Activated T-cell treated with anti-CD3 and anti-CD28 coated beads, Interleukin-2, amount 50 U/mL, for 4 hours (primary cell): Measurements from ENCODE around the gene SEC31B. TPM values are rescaled to one million over a fixed set of nuclear protein-coding genes. Genes with fewer than 3 reads are reported as not detected.
A peak's percentile ranks its signal among the peaks of the same experiment; 100 is the strongest.

Experiments used
- ATAC-seq, 2 donors: fragments of 200-7000 bp; cut with Tn5 transposase; one replicate each; pipeline ENCODE4 v1.10.0; 2021
- DNase-seq: peaks from one replicate; pipeline ENCODE4 v3.0.0-alpha.2; 2020
- H3K27me3 Mint-ChIP-seq: one replicate; pipeline ENCODE4 v1.8.0; 2021; ENCODE audit warnings: low read depth, mixed read lengths
- H3K36me3 Mint-ChIP-seq: one replicate; pipeline ENCODE4 v1.8.0; 2022; ENCODE audit warnings: mixed read lengths; ENCODE audit not compliant: insufficient read depth
- H3K4me1 Mint-ChIP-seq: one replicate; pipeline ENCODE4 v1.8.0; 2021; ENCODE audit warnings: low read depth, mixed read lengths
- H3K4me3 Mint-ChIP-seq: one replicate; pipeline ENCODE4 v1.8.0; 2021; ENCODE audit warnings: mild to moderate bottlenecking, moderate library complexity, mixed read lengths
- H3K9me3 Mint-ChIP-seq: one replicate; pipeline ENCODE4 v1.8.0; 2021; ENCODE audit warnings: mixed read lengths
- total RNA-seq, 3 donors: library from RNA; stranded (reverse); gene quantifications; one replicate each; pipeline ENCODE4 v1.2.1, GENCODE V29; 2021

Gene SEC31B, protein sequence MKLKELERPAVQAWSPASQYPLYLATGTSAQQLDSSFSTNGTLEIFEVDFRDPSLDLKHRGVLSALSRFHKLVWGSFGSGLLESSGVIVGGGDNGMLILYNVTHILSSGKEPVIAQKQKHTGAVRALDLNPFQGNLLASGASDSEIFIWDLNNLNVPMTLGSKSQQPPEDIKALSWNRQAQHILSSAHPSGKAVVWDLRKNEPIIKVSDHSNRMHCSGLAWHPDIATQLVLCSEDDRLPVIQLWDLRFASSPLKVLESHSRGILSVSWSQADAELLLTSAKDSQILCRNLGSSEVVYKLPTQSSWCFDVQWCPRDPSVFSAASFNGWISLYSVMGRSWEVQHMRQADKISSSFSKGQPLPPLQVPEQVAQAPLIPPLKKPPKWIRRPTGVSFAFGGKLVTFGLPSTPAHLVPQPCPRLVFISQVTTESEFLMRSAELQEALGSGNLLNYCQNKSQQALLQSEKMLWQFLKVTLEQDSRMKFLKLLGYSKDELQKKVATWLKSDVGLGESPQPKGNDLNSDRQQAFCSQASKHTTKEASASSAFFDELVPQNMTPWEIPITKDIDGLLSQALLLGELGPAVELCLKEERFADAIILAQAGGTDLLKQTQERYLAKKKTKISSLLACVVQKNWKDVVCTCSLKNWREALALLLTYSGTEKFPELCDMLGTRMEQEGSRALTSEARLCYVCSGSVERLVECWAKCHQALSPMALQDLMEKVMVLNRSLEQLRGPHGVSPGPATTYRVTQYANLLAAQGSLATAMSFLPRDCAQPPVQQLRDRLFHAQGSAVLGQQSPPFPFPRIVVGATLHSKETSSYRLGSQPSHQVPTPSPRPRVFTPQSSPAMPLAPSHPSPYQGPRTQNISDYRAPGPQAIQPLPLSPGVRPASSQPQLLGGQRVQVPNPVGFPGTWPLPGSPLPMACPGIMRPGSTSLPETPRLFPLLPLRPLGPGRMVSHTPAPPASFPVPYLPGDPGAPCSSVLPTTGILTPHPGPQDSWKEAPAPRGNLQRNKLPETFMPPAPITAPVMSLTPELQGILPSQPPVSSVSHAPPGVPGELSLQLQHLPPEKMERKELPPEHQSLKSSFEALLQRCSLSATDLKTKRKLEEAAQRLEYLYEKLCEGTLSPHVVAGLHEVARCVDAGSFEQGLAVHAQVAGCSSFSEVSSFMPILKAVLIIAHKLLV
- total RNA-seq, result 1 to 10 TPM; 6.2 to 7.6 (median 6.9) TPM

DNA sequence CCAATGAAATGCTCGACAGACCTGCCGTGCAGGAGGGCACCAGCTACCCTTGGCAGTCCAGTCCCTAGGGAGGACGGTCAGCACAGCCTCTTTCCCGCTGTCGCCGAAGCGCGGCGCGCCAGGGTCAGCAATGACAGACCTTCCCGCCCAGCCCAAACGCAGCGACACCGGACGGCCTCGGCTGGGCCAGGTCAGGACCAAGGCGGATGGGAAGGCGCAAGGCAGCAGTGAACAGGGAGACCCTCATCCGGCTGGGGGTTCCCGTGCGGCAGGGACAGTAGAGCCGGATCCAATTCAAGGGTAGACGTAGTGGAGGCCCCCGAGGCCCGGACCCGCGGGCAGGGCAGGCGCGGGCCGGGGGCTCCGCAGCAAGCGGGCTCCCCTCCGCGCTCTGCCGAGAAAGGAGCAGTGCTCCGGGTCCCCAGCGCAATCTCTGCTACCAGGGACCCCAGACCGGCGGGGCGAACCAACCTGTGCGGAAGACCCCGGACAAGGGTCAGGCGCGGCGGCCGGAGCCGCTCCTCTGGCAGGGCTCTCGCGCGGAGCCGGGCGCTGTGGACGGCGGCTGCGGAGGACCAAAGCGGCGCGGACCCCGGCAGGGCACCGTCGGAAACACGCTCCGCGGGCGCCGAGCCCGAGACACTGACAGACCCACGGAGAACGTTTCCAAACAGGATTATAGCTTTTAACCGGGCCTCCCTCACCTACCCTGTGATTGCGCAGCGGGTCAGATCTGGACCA is at the start of gene SEC31B:
SEC31B (minus strand) TSS at position 551 of the 741 bp plus-strand sequence. CDS start 2,909 bp downstream, outside the sequence.
- Mint-ChIP-seq H3K9me3 (no peaks in the 10 kb centered on the region), H3K27me3 (no peaks in the 10 kb centered on the region), H3K36me3 (peaks cover 14% of the 10 kb centered on the region), H3K4me3 (no peak within 1 kb of the TSS), H3K4me1 (peaks cover 10% of the 10 kb centered on the region)
- no peak for DNase-seq
- ATAC-seq, result peak in 1 of 2 donors; percentile 28

GRCh38 chr10:100568912-100569311 is 49.3 kb upstream of the SEC31B start:
- H3K4me3 Mint-ChIP-seq, result no peak overlapping the region
- H3K9me3 Mint-ChIP-seq, result no peaks in the 10 kb centered on the region
- H3K27me3 Mint-ChIP-seq, result peaks cover 21% of the 10 kb centered on the region
- no peaks in the 10 kb centered on the region for H3K36me3 Mint-ChIP-seq
- no peaks in the 10 kb centered on the region for H3K4me1 Mint-ChIP-seq
- DNase-seq, result no peak
- ATAC-seq, result no peak

DNA sequence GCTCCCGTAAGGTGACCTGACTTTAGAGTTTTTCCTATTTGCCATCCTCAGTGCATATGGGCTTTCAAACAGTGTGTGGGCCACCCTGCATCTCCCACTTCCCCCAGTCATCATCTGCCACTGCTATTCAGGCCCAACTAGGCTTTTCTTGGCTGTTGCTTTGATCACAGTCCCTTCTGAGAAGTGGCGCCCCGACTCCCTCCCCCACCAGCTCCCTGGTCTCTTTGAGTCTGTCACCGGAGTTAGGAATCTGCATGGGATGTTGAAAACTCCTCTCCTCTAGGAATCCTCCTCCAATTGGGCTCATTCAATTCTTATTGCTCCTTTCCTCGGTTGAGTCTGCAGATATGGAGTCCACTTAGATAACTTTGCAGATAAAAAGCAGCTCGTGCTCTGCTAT is 48.2 kb upstream of the SEC31B start:
- H3K27me3 Mint-ChIP-seq, result peaks cover 23% of the 10 kb centered on the region
- no peak overlapping the region for H3K4me3 Mint-ChIP-seq
- ATAC-seq (no peak), DNase-seq (no peak)
- H3K36me3 Mint-ChIP-seq, result no peaks in the 10 kb centered on the region
- no peaks in the 10 kb centered on the region for H3K9me3 Mint-ChIP-seq
- H3K4me1 Mint-ChIP-seq, result peaks cover 3% of the 10 kb centered on the region

- Mint-ChIP-seq H3K4me1 (peaks cover 4% of the 10 kb centered on the region), H3K27me3 (peaks cover 22% of the 10 kb centered on the region), H3K4me3 (no peak overlapping the region), H3K36me3 (no peaks in the 10 kb centered on the region), H3K9me3 (no peaks in the 10 kb centered on the region)
- no peak for ATAC-seq
- no peak for DNase-seq
These were observed 47.6 kb upstream of the SEC31B start for GRCh38 chr10:100567249-100567648.

- H3K27me3 Mint-ChIP-seq, result peaks cover 25% of the 10 kb centered on the region
- H3K4me1 Mint-ChIP-seq, result peaks cover 8% of the 10 kb centered on the region
- no peaks in the 10 kb centered on the region for H3K9me3 Mint-ChIP-seq
- ATAC-seq (no peak), DNase-seq (no peak)
- H3K36me3 Mint-ChIP-seq, result no peaks in the 10 kb centered on the region
- H3K4me3 Mint-ChIP-seq, result no peak overlapping the region
These were observed 46.9 kb upstream of the SEC31B start for GRCh38 chr10:100566561-100566960.

GRCh38 chr10:100565206-100565985 is 45.7 kb upstream of the SEC31B start:
- no peaks in the 10 kb centered on the region for H3K36me3 Mint-ChIP-seq
- peaks cover 32% of the 10 kb centered on the region for H3K27me3 Mint-ChIP-seq
- no peaks in the 10 kb centered on the region for H3K9me3 Mint-ChIP-seq
- no peak for ATAC-seq
- no peak overlapping the region for H3K4me3 Mint-ChIP-seq
- peaks cover 14% of the 10 kb centered on the region for H3K4me1 Mint-ChIP-seq
- DNase-seq, result no peak

DNA sequence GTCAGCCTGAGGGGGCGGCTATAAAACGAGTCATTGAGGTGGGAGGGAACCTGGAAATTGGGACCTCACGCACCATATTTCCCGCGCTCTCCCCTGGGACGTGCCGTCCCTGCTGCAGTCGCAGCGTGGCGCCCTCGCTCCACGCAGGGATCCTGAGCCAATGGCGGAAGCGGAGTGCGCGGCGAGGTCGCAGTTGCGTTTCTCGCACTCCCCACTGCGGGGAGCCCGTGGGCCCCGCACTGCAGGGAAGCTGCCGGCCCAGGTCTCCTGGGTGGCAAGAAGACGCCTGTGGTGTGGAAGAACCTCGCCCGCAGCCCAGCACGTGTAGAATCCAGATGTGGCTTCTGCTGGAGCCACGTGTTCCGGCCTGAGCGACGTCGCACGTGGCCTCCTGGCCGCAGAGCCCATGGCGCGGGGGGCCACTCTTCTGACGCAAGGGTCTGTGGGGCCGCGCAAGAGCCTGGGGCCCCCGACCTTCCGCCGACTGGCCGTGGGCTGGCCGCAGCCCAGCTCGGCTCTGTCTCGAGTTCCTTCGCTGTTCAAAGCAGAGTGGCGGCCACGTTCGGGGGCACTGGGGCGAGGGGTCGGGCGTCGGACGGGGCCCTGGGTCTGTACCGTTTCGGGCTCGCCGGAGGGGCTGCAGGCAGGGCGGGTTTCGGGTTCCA is 42.5 kb upstream of the SEC31B start:
- Mint-ChIP-seq H3K27me3 (peaks cover 32% of the 10 kb centered on the region), H3K4me3 (peak overlapping the region; percentile 31), H3K4me1 (peaks cover 14% of the 10 kb centered on the region), H3K36me3 (peaks cover 7% of the 10 kb centered on the region), H3K9me3 (no peaks in the 10 kb centered on the region)
- peak; percentile 97 for ATAC-seq
- peak; percentile 77 for DNase-seq

DNA sequence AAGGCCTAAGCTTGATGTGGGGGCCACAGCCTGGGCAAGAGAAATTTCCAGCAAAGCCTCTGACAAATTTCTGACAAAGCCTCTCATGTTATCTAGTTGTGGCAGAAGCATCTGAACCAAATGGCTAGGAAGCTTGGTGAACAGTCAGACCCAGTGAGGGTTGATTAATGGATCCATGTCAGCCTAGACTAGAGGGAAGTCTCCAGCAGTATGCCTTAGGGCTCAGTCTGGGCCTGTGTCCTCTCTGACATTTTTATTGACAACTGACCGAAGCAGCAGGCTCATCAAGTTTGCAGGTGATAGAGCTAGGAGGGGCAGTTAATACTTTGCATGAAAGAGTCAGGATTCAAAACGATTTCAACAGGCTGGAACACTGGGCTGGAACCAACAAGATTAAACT is 41.3 kb upstream of the SEC31B start:
- no peak overlapping the region for H3K4me3 Mint-ChIP-seq
- no peak for DNase-seq
- no peak for ATAC-seq
- H3K27me3 Mint-ChIP-seq, result peaks cover 32% of the 10 kb centered on the region
- H3K9me3 Mint-ChIP-seq, result no peaks in the 10 kb centered on the region
- peaks cover 10% of the 10 kb centered on the region for H3K36me3 Mint-ChIP-seq
- peaks cover 14% of the 10 kb centered on the region for H3K4me1 Mint-ChIP-seq

- no peak for ATAC-seq
- H3K27me3 Mint-ChIP-seq, result peaks cover 29% of the 10 kb centered on the region
- peaks cover 14% of the 10 kb centered on the region for H3K4me1 Mint-ChIP-seq
- peaks cover 14% of the 10 kb centered on the region for H3K36me3 Mint-ChIP-seq
- DNase-seq, result no peak
- H3K9me3 Mint-ChIP-seq, result no peaks in the 10 kb centered on the region
- H3K4me3 Mint-ChIP-seq, result no peak overlapping the region
These were observed 40.6 kb upstream of the SEC31B start for GRCh38 chr10:100560248-100560647.

DNA sequence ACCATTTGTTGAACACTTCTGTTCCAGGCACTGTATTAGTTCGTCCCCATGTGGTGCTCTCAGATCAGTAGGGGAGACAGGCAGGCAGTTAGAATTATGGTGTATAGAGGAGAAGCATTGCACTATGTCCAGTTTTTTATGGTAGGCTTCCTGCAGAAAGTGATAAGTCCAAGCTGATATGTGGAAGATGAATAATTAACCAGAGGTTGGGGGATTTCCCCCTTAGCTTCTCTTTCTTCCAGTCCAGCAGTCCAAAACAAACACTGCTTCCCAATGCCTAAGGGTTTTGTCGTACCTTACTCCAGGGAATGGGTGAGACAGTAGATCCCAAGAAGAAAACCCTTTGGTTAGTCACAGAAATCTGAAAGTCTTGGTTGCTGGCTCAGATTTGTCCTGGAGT is 35.2 kb upstream of the SEC31B start:
- Mint-ChIP-seq H3K9me3 (no peaks in the 10 kb centered on the region), H3K36me3 (peaks cover 25% of the 10 kb centered on the region), H3K4me3 (no peak overlapping the region), H3K27me3 (no peaks in the 10 kb centered on the region), H3K4me1 (no peaks in the 10 kb centered on the region)
- ATAC-seq (no peak), DNase-seq (no peak)

- H3K4me3 Mint-ChIP-seq, result no peak overlapping the region
- H3K27me3 Mint-ChIP-seq, result no peaks in the 10 kb centered on the region
- H3K4me1 Mint-ChIP-seq, result no peaks in the 10 kb centered on the region
- DNase-seq (no peak), ATAC-seq (no peak)
- H3K36me3 Mint-ChIP-seq, result peaks cover 33% of the 10 kb centered on the region
- no peaks in the 10 kb centered on the region for H3K9me3 Mint-ChIP-seq
These were observed 34.3 kb upstream of the SEC31B start for GRCh38 chr10:100553929-100554328.

GRCh38 chr10:100551738-100552137 is 32.1 kb upstream of the SEC31B start:
- Mint-ChIP-seq H3K4me1 (no peaks in the 10 kb centered on the region), H3K4me3 (no peak overlapping the region), H3K27me3 (no peaks in the 10 kb centered on the region), H3K36me3 (peaks cover 38% of the 10 kb centered on the region), H3K9me3 (no peaks in the 10 kb centered on the region)
- ATAC-seq (no peak), DNase-seq (no peak)

DNA sequence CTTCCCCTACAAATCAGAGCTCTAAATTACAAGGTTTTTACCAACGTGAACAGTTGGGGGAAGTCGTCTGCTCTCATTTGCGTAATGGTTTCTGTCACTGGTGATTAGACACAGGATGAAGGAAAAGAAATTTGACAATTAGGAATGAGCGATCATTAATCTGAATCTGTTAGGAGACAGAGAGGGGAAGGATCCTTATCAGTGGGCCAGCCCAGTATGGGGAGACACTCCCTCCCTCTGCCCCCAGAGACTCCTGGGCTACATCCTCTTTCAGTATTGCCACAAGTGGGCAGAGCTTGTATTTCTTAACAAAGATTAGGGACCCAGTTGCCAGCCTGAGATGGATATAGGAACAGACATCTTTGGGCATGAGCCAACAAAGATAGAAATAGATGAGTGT is 31.5 kb upstream of the SEC31B start:
- Mint-ChIP-seq H3K27me3 (no peaks in the 10 kb centered on the region), H3K9me3 (no peaks in the 10 kb centered on the region), H3K36me3 (peaks cover 39% of the 10 kb centered on the region), H3K4me3 (no peak overlapping the region), H3K4me1 (no peaks in the 10 kb centered on the region)
- ATAC-seq (no peak), DNase-seq (no peak)
